T-helper 9 cell (primary cell): ENCODE measurements around the gene INPP5J.
"Not testable (repeated sequence)": the region's sequence is repeated elsewhere in the genome, so short reads cannot be mapped to it uniquely, and the experiment has no call there.

Experiments used
- DNase-seq: peaks from one replicate; pipeline ENCODE4 v3.0.0-alpha.2; 2020

INPP5J gene

DNA sequence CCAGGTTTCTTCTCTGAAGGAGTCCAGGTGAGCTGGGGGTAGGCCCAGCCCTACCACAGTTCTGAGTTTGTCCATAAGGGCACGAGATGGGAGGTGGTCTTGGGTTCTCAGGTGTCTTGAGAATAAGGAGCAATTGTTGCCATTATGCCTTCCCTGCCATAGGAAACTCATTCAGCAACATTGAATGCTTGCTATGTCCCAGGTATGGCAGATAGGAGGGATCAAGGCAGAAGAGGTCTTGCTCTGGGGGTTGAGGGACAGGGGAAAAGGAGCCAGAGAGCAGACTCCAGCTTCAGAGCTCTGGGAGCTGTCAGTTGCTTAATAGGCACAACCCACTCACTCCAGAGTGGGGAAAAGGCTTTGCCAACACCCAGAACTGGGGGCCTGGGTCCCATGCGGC lies 19.7 kb upstream of the INPP5J start:
- DNase-seq: no peak

DNA sequence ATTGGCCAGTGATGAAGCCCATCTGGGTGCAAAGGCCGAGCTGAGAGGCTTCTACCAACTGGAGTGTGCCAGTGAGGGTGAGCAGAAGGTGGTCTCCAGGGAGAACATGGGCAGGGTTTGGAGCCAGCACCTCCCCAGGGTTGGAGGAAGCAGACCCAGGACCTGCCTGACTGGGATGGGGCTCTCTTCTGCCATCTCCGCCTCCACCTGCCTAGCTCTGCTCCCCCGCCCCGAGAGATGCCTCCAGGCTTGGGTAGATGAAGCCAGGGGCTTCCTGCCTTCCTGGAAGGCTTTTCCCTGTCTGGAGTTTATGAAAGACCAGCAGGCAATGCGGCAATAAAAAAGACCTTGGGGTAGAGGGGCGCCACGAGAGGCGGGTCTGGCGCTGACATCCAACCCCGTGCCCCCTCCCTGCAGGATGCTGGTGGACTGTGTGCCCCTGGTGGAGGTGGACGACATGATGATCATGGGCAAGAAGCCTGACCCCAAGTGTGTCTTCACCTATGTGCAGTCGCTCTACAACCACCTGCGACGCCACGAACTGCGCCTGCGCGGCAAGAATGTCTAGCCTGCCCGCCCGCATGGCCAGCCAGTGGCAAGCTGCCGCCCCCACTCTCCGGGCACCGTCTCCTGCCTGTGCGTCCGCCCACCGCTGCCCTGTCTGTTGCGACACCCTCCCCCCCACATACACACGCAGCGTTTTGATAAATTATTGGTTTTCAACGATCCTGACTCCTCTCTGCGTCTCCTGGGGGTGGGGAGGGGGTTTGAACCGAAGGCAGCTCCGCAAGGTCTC lies 18.7 kb upstream of the INPP5J start:
- no peak for DNase-seq

GRCh38 chr22:31104869-31105268 lies 17.9 kb upstream of the INPP5J start:
- no peak for DNase-seq

- no peak for DNase-seq
Measured at GRCh38 chr22:31105282-31105929, 17.4 kb upstream of the INPP5J start.

- no peak for DNase-seq
Measured at GRCh38 chr22:31106001-31106571, 16.7 kb upstream of the INPP5J start.

- DNase-seq: no peak
Measured at GRCh38 chr22:31106731-31107177, 16.0 kb upstream of the INPP5J start.

DNA sequence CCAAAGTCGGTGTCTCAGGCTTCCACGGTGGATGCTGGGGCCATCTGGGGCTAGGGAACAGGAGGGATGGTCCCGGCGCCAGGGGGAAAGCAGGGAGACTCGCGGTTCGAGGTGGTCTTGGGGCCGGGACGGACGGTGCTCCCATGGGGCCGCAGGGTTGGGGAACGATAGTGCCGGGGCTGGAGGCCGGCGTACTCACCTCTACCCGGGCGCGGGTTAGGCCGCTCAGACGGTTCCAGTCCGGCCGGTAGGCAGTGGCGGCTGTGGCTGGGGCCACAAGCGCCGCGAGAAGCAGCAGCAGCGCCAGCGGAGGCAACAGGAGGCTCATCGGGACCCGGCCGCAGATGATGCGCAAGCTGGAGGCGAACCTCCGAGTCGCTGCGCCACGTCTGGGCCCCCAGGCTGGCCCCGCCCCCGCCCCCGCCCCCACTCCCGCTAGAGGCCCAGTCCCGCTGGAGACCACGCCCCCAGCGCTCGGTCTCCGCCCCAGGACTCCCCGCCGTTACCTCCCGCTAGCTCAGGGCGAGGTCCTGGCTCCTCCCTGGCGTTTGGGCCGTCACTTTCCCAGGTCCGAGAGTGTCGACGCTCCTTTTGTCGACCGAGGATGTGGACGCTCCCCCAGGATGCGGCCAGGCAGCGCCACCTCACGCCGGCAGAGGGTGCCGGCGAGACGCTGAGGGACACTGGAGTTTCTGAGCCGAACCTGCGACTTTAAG lies 15.4 kb upstream of the INPP5J start, which contains the start of gene SELENOM:
SELENOM (minus strand) TSS at position 391 of the 716 bp plus-strand sequence; CDS start at position 328, 63 bp downstream.
- DNase-seq: peak; percentile 82

GRCh38 chr22:31107894-31108218 lies 14.9 kb upstream of the INPP5J start:
- DNase-seq: no peak

DNA sequence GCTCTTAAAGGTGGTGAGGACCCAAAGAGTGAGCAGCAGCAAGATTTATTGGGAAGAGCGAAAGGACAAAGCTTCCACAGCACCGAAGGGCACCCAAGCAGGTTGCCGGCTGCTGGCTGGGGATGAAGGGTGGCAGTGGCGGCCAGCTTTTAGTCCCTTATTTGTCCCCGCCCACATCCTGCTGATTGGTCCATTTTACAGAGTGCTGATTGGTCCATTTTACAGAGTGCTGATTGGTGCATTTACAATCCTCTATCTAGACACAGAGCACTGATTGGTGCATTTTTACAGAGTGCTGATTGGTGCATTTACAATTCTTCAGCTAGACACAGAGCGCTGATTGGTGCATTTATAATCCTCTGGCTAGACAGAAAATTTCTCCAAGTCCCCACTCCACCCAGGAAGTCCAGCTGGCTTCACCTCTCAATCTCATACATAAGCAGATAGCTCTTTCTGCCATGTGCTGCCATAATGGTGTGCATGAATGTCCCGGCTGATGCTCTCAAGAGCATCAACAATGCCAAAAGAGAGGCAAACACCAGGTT lies 10.1 kb upstream of the INPP5J start:
- not testable (repeated sequence) for DNase-seq

GRCh38 chr22:31118046-31118820 lies 4.5 kb upstream of the INPP5J start:
- DNase-seq: no peak

GRCh38 chr22:31119026-31119717 lies 3.6 kb upstream of the INPP5J start:
- no peak for DNase-seq

- DNase-seq: no peak
Measured at GRCh38 chr22:31120230-31120629, 2.5 kb upstream of the INPP5J start.

- DNase-seq: no peak
Measured at GRCh38 chr22:31120642-31121041, 2.1 kb upstream of the INPP5J start.

- no peak for DNase-seq
Measured at GRCh38 chr22:31121403-31121802, 1.4 kb upstream of the INPP5J start.

DNA sequence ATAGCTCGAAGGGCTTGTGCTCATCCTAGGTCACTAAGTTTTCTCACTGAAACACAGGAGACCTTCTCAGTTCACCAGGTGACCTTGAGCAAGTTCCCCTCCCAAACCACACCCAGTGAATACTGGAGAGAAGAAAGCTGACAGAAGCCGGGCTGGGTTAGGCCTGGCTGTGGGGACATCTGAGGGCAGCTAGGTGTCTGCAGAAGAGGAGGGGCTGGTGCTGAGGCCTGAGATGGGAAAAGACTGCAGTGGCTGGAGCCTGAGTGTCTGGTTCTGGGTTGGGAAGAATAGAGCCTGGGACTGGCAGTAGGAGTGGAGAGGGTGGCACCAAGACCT lies 602 bp upstream of the INPP5J start:
- no peak for DNase-seq

GRCh38 chr22:31123292-31123602 lies 481 bp downstream of the INPP5J start:
- DNase-seq: no peak

DNA sequence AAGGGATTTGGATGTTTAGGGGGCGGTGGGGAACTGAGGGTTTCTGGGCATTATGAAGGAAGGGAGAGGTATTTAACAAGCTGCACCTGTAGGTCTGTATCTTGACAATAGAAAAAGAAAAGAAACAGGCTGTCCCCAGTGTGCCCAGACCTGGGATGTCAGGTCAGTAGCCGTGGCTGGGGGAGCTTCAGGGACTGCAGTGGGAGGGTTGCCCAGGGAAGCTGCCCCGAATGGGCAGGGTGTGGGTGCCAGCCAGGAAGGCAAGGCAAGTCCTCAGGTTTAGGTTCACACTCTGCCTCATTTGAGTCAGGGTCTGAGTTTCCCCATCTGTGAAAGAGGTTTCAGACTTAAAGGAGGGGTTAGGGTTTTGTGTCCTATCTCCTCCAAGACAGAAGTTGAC lies 1.5 kb downstream of the INPP5J start:
- no peak for DNase-seq

- DNase-seq: no peak
Measured at GRCh38 chr22:31124811-31125465, 2.2 kb downstream of the INPP5J start.

DNA sequence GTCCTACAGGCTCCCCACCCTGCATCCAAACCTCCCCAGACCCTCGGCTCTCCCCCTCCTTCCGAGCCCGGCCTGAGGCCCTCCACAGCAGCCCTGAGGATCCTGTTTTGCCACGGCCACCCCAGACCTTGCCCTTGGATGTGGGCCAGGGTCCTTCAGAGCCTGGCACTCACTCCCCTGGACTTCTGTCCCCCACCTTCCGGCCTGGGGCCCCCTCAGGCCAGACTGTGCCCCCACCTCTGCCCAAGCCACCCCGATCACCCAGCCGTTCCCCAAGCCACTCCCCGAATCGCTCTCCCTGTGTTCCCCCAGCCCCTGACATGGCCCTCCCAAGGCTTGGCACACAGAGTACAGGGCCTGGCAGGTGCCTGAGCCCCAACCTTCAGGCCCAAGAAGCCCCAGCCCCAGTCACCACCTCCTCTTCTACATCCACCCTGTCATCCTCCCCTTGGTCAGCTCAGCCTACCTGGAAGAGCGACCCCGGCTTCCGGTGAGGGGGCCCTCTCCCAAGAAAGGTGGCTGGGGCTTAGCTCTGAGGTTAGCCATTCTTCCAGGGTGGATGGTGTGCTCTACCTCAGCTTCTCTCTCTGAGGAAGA lies 2.9 kb downstream of the INPP5J start:
- DNase-seq: no peak

GRCh38 chr22:31126128-31126868 lies 3.5 kb downstream of the INPP5J start:
- no peak for DNase-seq
